HT-29 (cell line): ENCODE results near the gene RNF215. TPM values are rescaled to one million over a fixed set of nuclear protein-coding genes. Genes with fewer than 3 reads are reported as not detected.

Experiments used
- DNase-seq: peaks from one replicate; pipeline ENCODE4 v3.0.0-alpha.2; 2015; ENCODE audit warnings: low spot score
- small RNA-seq: library from RNA; depleted of rRNA; stranded (forward); fragments of <200 nt; gene quantifications from one replicate; pipeline ENCODE3, GENCODE V24; 2014
- total RNA-seq: library from RNA; depleted of rRNA; stranded (reverse); fragments of >200 nt; shearing (Covaris generic); gene quantifications from 2 replicates; pipeline ENCODE4 v1.2.3, GENCODE V29; 2014; rRNA removed

Gene RNF215
- total RNA-seq, 1 experiment from 2014 or later = 4.8 TPM

GRCh38 chr22:30332994-30333706 lies 54.1 kb downstream of the RNF215 start:
- DNase-seq = no peak

DNA sequence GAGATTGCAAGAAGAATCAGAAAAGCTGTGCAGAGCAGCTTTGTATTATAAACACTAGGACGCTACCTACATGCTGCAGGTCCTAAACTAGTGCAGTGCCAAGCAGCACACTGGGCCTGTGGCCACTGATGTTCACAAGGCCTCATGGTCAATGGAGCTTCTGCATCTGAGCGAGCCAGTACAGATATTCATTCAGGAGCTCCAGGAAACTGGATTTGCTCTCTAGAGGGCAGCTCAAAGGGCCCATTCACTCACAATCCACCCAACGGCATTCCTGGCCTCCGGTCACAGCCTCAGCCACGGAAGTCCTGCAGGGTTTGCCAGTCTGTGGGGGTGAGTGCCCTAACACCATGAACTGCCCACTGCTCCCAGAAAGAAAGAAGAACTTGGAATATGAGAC lies 54.7 kb downstream of the RNF215 start:
- DNase-seq = no peak

Small RNA genes within 50 kb of the gene (small RNA-seq; reads per million reads assigned to genes)
- not detected for gene AC004832.3
- gene RNU6-564P = not detected

Other genes with a start within 250 kb of the RNF215 start
- 48.5 and 50.2 TPM in 2 replicates for gene LIF, start 140.7 kb downstream of the RNF215 start, total RNA-seq
- not detected in 2 replicates for gene OSM, start 120.6 kb downstream of the RNF215 start, total RNA-seq
- 1.5 and 2.0 TPM in 2 replicates for gene CASTOR1, start 97.9 kb downstream of the RNF215 start, total RNA-seq
- gene TBC1D10A, start 60.5 kb downstream of the RNF215 start, total RNA-seq = 17.2 and 17.4 TPM in 2 replicates
- gene SF3A1, start 30.5 kb downstream of the RNF215 start, total RNA-seq = 42.3 and 50.8 TPM in 2 replicates
- 3.6 and 5.5 TPM in 2 replicates for gene CCDC157, start 30.4 kb downstream of the RNF215 start, total RNA-seq
- 2.2 and 3.0 TPM in 2 replicates for gene SEC14L2, start 9.6 kb upstream of the RNF215 start, total RNA-seq
- gene MTFP1, start 38.4 kb upstream of the RNF215 start, total RNA-seq = 43.7 and 46.8 TPM in 2 replicates
- not detected in 2 replicates for gene SEC14L3, start 84.6 kb upstream of the RNF215 start, total RNA-seq
- 0.23 and 0.46 TPM in 2 replicates for gene SEC14L4, start 118.3 kb upstream of the RNF215 start, total RNA-seq
- not detected in 2 replicates for gene SEC14L6, start 159.3 kb upstream of the RNF215 start, total RNA-seq
- gene GAL3ST1, start 187.3 kb upstream of the RNF215 start, total RNA-seq = 7.8 and 8.1 TPM in 2 replicates
- 73.9 and 74.0 TPM in 2 replicates for gene PES1, start 204.5 kb upstream of the RNF215 start, total RNA-seq
- gene TCN2, start 219.8 kb upstream of the RNF215 start, total RNA-seq = 13.2 and 19.0 TPM in 2 replicates
- 14.2 and 22.1 TPM in 2 replicates for gene SLC35E4, start 248.4 kb upstream of the RNF215 start, total RNA-seq